SK-N-DZ (cell line): ENCODE results near the gene PHLDA2.

Experiments used
- DNase-seq: peaks from one replicate; pipeline ENCODE4 v3.0.0-alpha.2; 2015; ENCODE audit warnings: low spot score

The PHLDA2 gene

GRCh38 chr11:2929950-2930703 lies 907 bp upstream of the PHLDA2 start:
- DNase-seq: no peak

DNA sequence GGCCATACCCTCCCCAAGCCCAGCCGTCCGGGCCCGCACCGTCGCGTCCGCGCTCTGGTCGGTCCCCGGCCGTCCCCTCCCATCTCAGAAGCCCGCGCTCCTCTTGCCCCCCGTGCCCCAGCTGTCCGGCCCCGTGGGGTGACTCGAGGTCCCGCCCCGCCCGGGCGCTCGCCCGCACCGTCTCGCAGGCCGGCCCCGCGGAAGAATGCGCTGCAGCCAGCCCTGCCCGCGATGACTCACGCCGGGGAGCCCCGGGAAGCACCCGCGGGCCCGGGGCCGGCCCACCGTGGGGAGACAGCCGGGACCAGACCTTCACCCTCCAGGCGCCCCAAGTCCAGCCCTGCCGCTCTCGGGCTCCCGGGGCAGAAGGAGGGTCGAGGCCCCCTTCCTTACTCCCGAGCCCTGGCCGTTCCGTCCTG lies 320 bp upstream of the PHLDA2 start:
- DNase-seq: no peak

DNA sequence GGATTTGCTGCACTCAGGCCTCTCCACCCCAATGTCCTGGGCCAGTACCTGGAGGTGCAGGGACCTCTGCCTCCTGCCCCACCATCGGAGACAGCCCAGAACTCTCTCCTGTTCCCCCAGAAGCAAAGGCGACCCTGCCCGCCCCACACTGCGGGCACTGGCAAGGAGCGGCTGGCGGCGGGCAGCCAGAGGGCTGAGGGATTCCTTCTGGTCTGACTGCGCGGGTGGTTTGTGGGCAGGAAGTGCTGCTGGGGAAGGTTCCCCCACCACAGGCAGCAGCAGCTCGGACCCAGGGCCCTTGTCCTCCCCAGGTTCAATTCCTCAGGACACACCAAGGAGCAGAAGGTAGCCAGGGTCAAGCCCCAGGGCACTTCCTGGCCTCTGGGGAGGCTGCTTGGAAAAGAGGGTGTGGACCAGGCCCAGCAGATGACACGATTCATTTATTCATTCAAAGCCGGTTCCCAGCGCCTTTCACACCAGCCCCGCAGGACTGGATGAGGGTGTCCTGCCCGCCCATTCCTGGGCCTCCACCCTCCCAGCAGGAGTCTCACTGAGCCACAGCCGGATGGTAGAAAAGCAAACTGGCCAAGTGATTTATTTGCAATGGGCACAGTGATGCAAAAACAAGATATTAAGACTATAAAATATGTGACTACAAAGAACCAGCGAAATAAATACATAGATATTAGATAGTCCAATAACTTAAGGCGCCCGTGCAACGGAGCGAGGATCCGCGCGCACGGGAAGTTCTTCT lies 1.2 kb downstream of the PHLDA2 start:
- DNase-seq: no peak

- no peak for DNase-seq
Measured at GRCh38 chr11:2927121-2927800, 2.0 kb downstream of the PHLDA2 start.

DNA sequence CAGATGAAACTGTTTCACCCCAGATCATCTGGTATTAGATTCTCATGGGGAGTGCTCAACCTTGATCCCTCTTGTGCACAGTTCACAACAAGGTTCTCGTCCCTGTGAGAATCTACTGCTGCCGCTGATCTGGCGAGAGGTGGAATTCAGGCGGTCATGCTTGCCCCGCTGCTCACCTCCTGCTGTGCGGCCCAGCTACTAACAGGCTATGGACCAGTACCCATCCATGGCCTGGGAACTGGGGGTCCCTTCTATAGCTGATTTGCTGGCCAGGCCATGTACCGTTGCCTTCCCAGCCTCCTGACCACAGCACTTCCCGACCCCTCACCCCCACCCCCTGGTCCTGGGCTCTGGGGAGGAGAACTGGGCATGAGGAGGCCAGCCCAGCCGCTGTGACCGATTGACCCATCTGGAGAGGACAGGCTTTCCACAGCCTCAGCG lies 2.6 kb downstream of the PHLDA2 start:
- no peak for DNase-seq

GRCh38 chr11:2924821-2925675 lies 4.2 kb downstream of the PHLDA2 start:
- DNase-seq: no peak

DNA sequence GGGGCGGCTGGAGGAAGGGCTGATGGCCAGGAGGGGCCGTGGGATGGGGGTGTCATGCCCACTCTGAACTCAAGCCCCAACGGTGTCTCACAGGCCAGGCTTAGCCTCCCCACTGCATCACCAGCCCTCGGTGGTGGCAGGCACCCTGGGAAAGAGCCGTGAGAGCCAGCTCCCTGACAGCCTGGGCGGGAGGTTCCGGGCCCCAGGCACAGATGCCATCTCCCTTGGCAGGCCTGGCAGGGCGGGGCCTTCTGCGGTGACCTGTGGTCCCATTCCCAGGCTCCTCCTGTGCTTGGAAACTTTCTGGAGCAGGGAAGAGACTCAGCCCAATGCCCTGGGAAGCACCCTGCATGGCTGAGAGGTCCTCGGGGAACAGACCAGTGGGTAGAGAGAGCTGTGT lies 4.8 kb downstream of the PHLDA2 start:
- no peak for DNase-seq

DNA sequence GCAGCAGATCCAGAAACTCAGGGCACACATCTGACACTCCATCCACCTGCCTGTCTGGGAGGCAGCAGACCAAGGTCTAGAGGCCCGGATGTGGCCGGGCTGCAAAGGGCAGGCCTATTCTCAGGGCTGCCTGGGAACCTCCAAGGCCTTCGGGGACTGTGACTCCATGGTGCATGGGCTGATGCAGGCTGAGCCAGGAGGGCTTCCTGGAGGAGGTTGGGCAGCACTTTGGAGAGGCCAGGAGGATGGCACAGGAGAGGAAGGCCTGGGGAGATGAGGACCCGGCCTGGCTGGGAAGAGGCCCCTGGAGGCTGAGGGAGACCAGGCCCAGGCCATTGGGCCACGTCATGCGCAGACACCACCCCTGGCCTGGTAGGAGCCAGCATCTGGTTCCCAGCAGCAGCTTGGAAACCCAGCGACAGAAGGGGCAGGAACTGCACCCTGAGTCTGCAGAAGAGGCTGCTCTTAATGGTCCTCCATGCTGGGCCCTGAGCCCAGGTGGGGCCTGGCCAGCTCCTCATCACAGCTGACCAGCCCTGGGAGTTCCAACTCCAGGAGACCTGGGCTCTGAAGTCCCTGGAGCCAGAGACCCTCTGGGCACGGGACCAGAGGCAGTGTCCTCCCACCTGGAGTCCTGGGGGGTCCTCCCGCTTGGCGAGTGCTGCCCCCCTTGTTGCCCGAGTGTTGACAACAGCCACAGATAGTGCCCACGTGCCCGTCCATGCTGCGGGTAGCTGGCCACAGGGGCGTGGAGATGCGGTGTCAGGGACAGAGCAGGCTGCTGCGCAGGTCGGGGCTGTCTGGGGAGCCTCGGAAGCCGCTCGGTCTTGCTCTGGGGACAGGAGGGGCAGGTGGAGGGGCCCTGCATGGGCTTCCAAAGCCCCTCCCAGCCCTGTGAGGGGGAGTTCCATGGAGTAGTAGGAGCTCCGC lies 5.5 kb downstream of the PHLDA2 start:
- no peak for DNase-seq

DNA sequence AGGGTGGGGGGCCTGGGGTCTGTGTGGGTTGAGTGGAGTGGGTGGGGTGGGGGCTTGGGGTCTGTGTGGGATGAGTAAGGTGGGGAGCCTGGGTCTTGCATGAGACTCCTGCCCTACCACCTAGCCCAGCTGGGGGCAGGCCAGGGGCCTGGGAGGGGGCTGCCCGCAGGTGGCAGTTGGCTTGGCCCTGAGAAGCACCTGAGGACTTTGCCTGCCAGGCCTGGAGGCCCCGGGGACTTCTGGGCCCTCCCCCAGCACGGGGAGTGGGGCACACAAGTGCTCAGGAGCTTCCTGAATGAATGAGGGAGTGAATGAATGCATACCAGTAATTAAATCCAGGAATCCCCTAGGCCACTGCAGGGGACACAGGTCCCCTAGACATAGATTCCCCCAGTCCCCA lies 6.6 kb downstream of the PHLDA2 start:
- no peak for DNase-seq

DNA sequence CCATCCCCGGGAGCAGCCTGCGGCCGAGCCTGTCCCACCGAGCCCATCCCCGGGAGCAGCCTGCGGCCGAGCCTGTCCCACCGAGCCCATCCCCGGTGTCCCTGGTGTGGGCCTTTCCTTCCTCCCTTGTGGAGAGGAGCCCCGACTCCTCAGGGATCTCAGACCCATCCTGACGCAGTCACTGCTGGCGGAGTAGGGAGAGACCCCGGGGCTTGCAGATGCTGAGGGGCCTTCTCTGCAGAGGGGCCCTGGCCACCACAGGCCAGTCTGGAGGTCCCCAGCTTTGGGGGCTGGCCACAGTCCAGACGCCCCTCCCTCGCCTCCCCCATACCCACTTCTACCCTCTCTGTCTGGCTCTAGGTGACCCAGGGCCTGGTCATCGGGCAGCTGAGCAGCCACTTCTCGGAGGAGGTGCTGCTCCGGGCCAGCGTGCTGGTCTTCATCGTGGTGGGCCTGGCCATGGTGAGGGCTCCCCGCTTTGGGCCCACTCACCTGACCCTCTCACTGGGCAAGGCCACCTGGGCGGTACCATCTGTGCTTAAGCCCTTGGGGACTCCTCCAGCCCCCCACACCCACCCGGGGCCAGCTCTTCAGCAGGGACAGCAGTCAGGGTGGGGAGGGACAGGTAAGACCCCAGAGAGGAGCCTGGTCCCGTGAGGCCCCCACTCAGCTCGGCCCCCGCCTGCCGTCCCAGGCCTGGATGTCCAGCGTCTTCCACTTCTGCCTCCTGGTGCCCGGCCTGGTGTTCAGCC lies 7.3 kb downstream of the PHLDA2 start:
- DNase-seq: no peak

DNA sequence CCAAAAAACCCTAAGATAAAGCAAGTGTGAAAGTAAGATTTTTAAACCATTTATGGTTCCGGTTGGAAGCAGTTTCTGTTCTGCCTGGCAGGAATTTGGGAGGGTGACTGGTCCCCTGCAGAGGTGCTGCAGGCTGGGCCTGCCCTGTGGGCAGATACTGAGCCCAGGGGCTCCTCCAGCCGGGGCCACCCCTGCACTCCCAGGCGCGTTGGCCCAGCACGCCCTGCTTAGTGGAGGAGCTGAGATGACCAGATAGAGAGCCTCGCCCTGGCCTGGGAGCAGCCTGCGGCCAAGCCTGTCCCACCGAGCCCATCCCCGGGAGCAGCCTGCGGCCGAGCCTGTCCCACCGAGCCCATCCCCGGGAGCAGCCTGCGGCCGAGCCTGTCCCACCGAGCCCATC lies 8.0 kb downstream of the PHLDA2 start:
- no peak for DNase-seq

- no peak for DNase-seq
Measured at GRCh38 chr11:2920343-2920742, 8.9 kb downstream of the PHLDA2 start.

- DNase-seq: no peak
Measured at GRCh38 chr11:2919837-2920236, 9.4 kb downstream of the PHLDA2 start.

DNA sequence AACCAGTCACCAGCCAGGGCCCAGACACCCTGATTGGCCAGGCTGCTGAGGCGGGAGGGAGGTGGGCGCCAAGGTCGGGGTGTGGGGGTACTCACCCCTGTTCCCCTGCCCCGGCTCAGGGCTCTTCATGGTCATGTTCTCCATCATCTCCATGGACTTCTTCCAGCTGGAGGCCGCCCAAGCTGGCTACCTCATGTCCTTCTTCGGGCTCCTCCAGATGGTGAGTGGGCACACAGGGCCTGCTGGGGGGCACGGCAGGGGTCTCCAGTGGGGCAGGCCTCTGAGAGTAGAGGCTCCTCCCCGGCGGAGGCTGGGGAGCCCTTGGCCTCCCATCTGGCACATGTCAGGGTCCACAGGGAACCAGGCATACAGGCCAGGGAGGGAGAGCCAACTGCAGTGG lies 10.0 kb downstream of the PHLDA2 start:
- no peak for DNase-seq

GRCh38 chr11:2917842-2918490 lies 11.3 kb downstream of the PHLDA2 start:
- DNase-seq: no peak

- DNase-seq: no peak
Measured at GRCh38 chr11:2916892-2917645, 12.2 kb downstream of the PHLDA2 start.

DNA sequence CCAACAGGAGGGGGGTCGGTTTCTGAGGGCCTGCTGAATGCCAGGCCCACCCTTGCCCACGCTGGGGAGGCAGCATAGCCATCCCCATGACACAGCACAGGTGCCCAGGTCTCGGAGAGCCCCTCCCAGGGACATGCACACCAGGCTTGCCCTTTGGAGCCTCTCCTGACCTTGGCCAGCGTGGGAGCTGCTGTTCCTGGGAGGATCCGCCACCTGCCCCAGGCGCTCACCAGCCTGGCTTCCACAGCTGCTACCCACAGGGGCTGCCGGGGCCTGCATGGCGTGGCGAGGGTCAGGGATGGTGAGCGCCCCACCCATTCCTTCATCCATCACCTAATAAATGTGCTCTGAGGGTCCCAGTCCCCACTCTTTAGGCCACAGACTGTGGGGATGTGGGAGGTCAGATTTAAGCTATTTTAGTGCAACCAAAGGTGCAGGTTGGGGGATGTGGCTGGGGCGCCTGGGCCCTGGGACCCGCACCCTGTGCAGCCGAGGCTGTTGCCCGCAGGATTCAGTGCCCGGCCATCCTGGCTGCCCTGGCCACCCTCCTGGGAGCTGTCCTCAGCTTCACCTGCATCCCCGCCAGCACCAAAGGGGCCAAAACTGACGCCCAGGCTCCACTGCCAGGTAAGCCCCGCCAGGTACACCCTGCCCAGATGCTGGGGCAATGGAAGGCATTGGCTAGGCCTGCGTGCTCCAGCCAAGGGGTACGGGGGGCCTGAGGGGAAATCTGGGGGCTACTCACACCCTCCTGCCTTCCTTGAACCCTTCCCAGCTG lies 12.9 kb downstream of the PHLDA2 start:
- DNase-seq: no peak

DNA sequence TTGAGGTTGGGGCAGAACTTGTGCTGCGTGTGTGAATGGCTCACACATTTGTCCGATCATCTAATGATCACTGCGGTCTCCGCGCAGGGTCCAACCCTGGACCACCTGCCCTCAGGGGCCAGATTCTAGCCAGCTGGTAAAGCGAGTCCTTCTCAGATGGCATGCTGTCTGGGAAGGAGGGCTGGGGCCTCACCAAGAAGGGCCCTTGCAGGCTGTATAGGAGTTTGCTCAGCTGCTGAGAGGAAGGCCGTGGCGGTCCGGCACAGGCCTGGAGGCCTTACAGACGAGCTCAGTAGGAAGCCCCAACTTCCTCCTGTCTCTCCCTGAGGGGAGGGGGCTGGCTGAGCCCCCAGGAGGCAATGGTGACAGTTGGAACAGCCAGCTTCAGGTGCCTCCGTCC lies 13.7 kb downstream of the PHLDA2 start:
- no peak for DNase-seq
